HG03460 (cell line): ENCODE data around the gene SLC25A42.
A peak's percentile ranks its signal among the peaks of the same experiment; 100 is the strongest.

Experiments used
- ATAC-seq: cut with Tn5 transposase; IDR thresholded peaks from one replicate; pipeline ENCODE4 v1.9.1; 2021; ENCODE audit not compliant: unreplicated experiment

The SLC25A42 gene

DNA sequence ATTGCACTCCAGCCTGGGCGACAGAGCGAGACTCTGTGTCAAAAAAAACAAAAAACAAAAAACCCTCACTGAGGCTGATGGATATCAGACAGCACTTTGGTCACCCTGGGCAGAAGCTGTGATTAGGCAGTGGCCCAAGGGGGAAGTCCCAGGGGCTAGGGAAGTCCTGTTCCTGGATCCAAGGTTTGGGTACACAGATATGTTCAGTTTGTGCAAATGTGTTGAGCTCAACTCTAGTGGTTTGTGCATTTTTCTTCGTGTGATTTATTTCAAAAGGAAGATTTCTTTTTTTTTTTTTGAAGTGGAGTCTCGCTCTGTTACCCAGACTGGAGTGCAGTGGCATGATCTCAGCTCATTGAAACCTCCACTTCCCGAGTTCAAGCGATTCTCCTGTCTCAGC, 94.0 kb downstream of the SLC25A42 start:
- ATAC-seq: no peak

DNA sequence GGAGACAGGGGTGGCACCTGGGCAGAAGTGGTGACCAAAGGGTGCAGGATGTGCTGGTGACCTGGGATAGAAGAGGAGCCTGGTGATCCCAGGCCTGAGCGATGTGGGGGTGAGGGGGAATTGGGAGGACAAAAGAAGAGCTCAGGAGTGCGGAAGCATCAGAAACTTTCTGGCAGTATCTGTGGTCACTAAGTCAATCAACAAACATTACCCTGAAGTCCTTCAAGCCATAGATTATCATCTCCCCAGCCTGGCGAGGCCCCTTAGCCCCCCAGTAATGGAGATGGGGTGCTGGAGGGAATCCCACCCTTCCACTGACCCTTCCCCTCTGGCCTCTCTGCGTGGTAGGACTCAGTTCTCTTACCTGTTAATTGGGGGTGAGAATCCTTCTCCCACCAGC, 95.7 kb downstream of the SLC25A42 start:
- ATAC-seq: no peak

- peak; percentile 45 for ATAC-seq
Observed at GRCh38 chr19:19160461-19161035, 96.8 kb downstream of the SLC25A42 start.

GRCh38 chr19:19162495-19162894, 98.7 kb downstream of the SLC25A42 start:
- ATAC-seq: no peak
